OCI-LY7 (cell line): ENCODE results near the gene AUNIP. TPM values are rescaled to one million over a fixed set of nuclear protein-coding genes. Genes with fewer than 3 reads are reported as not detected.
A peak's percentile ranks its signal among the peaks of the same experiment; 100 is the strongest.

ENCODE experiments used
- BruUV-seq: library from RNA; stranded (reverse); fragments of 400-500 nt; replicated peaks from 2 replicates; lab custom pipeline; 2021; lab: Mats Ljungman, UMichigan
- CTCF ChIA-PET: fragments of 300-600 bp; sonication (Branson Sonifier 250); formaldehyde crosslinking; loops from one replicate; lab custom pipeline; 2022; ENCODE audit warnings: antibody characterized with exemption; ENCODE audit not compliant: unreplicated experiment; lab: Charles Lee
- POLR2A ChIA-PET: fragments of 300-600 bp; sonication (Branson Sonifier 250); formaldehyde crosslinking; loops from one replicate; lab custom pipeline; 2022; ENCODE audit warnings: antibody characterized with exemption; lab: Charles Lee
- DNase-seq: peaks from one replicate; pipeline ENCODE4 v3.0.0-alpha.2; 2015; ENCODE audit warnings: low spot score
- H2AFZ ChIP-seq: fragments of 200-600 bp; sonication (generic), shearing (Covaris generic); 2 replicates; pipeline ENCODE4 v1.6.1; 2014; ENCODE audit warnings: mild to moderate bottlenecking, antibody characterized with exemption, low read length, moderate library complexity
- H3K27ac ChIP-seq: fragments of 200-600 bp; sonication (generic); 2 replicates; pipeline ENCODE4 v1.5.1; 2014; ENCODE audit warnings: mixed run types, low read depth, mild to moderate bottlenecking, moderate library complexity, low read length, inconsistent platforms; ENCODE audit not compliant: poor library complexity, severe bottlenecking
- H3K36me3 ChIP-seq: fragments of 200-600 bp; sonication (generic); 2 replicates; pipeline ENCODE4 v1.6.1; 2014; ENCODE audit warnings: mild to moderate bottlenecking, antibody characterized with exemption, low read length, moderate library complexity, mixed read lengths; ENCODE audit not compliant: insufficient read depth
- H3K4me1 ChIP-seq: fragments of 200-600 bp; sonication (generic); 2 replicates; pipeline ENCODE4 v1.5.1; 2014; ENCODE audit warnings: mild to moderate bottlenecking, low read length; ENCODE audit not compliant: insufficient read depth, poor library complexity, severe bottlenecking
- H3K4me2 ChIP-seq: fragments of 200-600 bp; sonication (generic); 2 replicates; pipeline ENCODE4 v1.6.1; 2014; ENCODE audit warnings: mild to moderate bottlenecking, low read length
- H3K4me3 ChIP-seq: fragments of 200-600 bp; sonication (generic); 2 replicates; pipeline ENCODE4 v1.5.1; 2014; ENCODE audit warnings: mild to moderate bottlenecking, low read depth, low read length; ENCODE audit not compliant: poor library complexity, severe bottlenecking
- H3K79me2 ChIP-seq: fragments of 200-600 bp; sonication (generic); 2 replicates; pipeline ENCODE4 v1.6.1; 2016; ENCODE audit warnings: low read depth, mild to moderate bottlenecking, low read length, moderate library complexity, mixed read lengths; ENCODE audit not compliant: insufficient read depth
- H3K9me2 ChIP-seq: fragments of 200-600 bp; sonication (generic); 2 replicates; pipeline ENCODE4 v1.6.1; 2016; ENCODE audit warnings: mild to moderate bottlenecking, low read length, mixed read lengths; ENCODE audit not compliant: insufficient read depth
- H3K9me3 ChIP-seq: fragments of 200-600 bp; sonication (generic); 2 replicates; pipeline ENCODE4 v1.6.1; 2014; ENCODE audit warnings: mild to moderate bottlenecking, mixed run types, low read length, mixed read lengths
- H4K20me1 ChIP-seq: fragments of 200-600 bp; sonication (generic); 2 replicates; pipeline ENCODE4 v1.6.1; 2014; ENCODE audit warnings: mild to moderate bottlenecking, antibody characterized with exemption, low read length, moderate library complexity, mixed read lengths; ENCODE audit not compliant: insufficient read depth
- CTCF ChIP-seq: fragments of 200-600 bp; sonication (generic); conservative IDR thresholded peaks from 2 replicates; pipeline ENCODE4 v1.5.1; 2014; ENCODE audit warnings: mild to moderate bottlenecking, antibody characterized with exemption, low read length, moderate library complexity, mixed read lengths
- EZH2phosphoT487 ChIP-seq: fragments of 200-600 bp; sonication (generic); IDR thresholded peaks from 2 replicates; pipeline ENCODE4 v1.6.1; 2018; ENCODE audit warnings: low read depth, borderline replicate concordance, mild to moderate bottlenecking, mixed run types, antibody characterized with exemption, low read length, moderate library complexity, mixed read lengths
- intact Hi-C: fragments of 100-400 bp; cut with micrococcal nuclease; formaldehyde crosslinking; loops from one replicate; pipeline ENCODE4 v1.10.0; 2022; ENCODE audit not compliant: unreplicated experiment
- total RNA-seq, 2 experiments: library from RNA; depleted of rRNA in 1 of 2; stranded (reverse); fragments of >200 nt in 1 of 2; shearing (Covaris generic) in 1 of 2; gene quantifications; 2 replicates each; pipeline ENCODE4 v1.2.3, GENCODE V29; 2014 to 2022

The AUNIP gene
- total RNA-seq, 2 experiments from 2014 or later: 15.1 to 21.5 TPM

GRCh38 chr1:25819491-25820246, 39.6 kb downstream of the AUNIP start, which contains the start of gene MTFR1L:
MTFR1L (plus strand) TSS chr1:25819954; CDS start chr1:25823105, 3,151 bp downstream.
- H3K27ac ChIP-seq: peak within 1 kb of the TSS; percentile 87
- peak within 1 kb of the TSS; percentile 77; the same call in 1 of the 2 replicates for H2AFZ ChIP-seq
- POLR2A ChIA-PET: interaction anchor here (0.5 to 1.8 kb wide), 3 partner anchors 10 to 347 kb away, joined by 3 to 6 read pairs (median 4); partner anchors contain the start of gene PAFAH2
- H3K79me2 ChIP-seq: peaks cover 12% of the 10 kb centered on the region; the same call in 1 of the 2 replicates
- peak within 1 kb of the TSS; percentile 74 for H3K4me2 ChIP-seq
- DNase-seq: peak; percentile 92
- BruUV-seq: no TSS peak
- H3K4me3 ChIP-seq: peak within 1 kb of the TSS; percentile 84
- no peaks in the 10 kb centered on the region for H3K36me3 ChIP-seq
- TF ChIP-seq EZH2phosphoT487 (no peak), CTCF (no peak)
- CTCF ChIA-PET: interaction anchor here (0.6 kb wide), 1 partner anchor 21 kb away, joined by 4 read pairs; no protein-coding TSS in a partner anchor
- peaks cover 30% of the 10 kb centered on the region for H3K4me1 ChIP-seq
- H4K20me1 ChIP-seq: no peaks in the 10 kb centered on the region
- H3K9me2 ChIP-seq: no peaks in the 10 kb centered on the region
- no peaks in the 10 kb centered on the region for H3K9me3 ChIP-seq
- intact Hi-C loops: loop anchor here (2.0 to 10.0 kb wide), 2 partner anchors 179 to 575 kb away; partner anchors contain the start of genes PAFAH2 and RSRP1

DNA sequence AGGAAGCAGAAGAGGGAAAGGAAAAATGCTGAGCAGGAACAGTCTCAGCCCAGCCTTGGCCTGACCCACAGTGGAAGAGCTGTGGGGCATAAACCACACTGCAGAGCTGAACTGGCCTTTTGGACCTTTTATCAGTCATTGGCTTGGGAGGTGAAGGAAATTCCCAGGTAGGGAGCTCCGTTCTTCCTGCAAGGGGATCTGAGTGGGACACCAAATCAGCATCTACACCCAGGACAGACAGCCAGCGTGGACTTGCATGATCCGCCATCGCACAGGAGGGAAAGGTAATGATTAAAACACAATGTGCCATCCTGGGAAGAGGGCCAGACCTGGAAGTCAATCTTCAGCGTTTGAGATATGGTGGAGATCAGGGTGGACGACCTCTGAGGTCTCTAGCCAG, 40.7 kb downstream of the AUNIP start:
- no peak overlapping the region for H3K27ac ChIP-seq
- no peaks in the 10 kb centered on the region for H3K9me3 ChIP-seq
- no peaks in the 10 kb centered on the region for H4K20me1 ChIP-seq
- peaks cover 30% of the 10 kb centered on the region for H3K4me1 ChIP-seq
- intact Hi-C loops: no loop called here
- no peak for DNase-seq
- peak overlapping the region; percentile 74 for H3K4me2 ChIP-seq
- TF ChIP-seq CTCF: no peak
- no peak for TF ChIP-seq EZH2phosphoT487
- peak overlapping the region; percentile 84 for H3K4me3 ChIP-seq
- POLR2A ChIA-PET: interaction anchor here (1.3 to 1.8 kb wide), 2 partner anchors 9 to 15 kb away, joined by 3 to 6 read pairs; no protein-coding TSS in a partner anchor
- CTCF ChIA-PET: no interaction called here
- H3K9me2 ChIP-seq: no peaks in the 10 kb centered on the region
- BruUV-seq: no TSS peak
- H2AFZ ChIP-seq: 0 out of 2 replicates have a peak overlapping the region, but pooled peaks have one; percentile 53
- peaks cover 12% of the 10 kb centered on the region; the same call in 1 of the 2 replicates for H3K79me2 ChIP-seq
- H3K36me3 ChIP-seq: no peaks in the 10 kb centered on the region
